HG03064 (cell line): ENCODE data around the gene ZNF723.
"Not testable (repeated sequence)": the region's sequence is repeated elsewhere in the genome, so short reads cannot be mapped to it uniquely, and the experiment has no call there.

ENCODE experiments used
- ATAC-seq: cut with Tn5 transposase; IDR thresholded peaks from one replicate; pipeline ENCODE4 v1.9.1; 2021; ENCODE audit warnings: low read depth; ENCODE audit not compliant: unreplicated experiment

The ZNF723 gene

GRCh38 chr19:22832031-22832762 lies at the start of gene ZNF723:
Gene ZNF723, plus strand, starts transcription at chr19:22832291. Its CDS starts 89 bp downstream, at chr19:22832380.
- ATAC-seq: no peak

GRCh38 chr19:22783651-22784410 lies 48.3 kb upstream of the ZNF723 start, which contains the start of gene ZNF99:
Gene ZNF99, minus strand, starts transcription at chr19:22784151. Its CDS starts 135 bp downstream, at chr19:22784016.
- no peak for ATAC-seq

GRCh38 chr19:22792863-22793262 lies 39.2 kb upstream of the ZNF723 start:
- not testable (repeated sequence) for ATAC-seq

- ATAC-seq: no peak
These were observed 35.1 kb upstream of the ZNF723 start for GRCh38 chr19:22797040-22797439.

- ATAC-seq: no peak
These were observed 25.7 kb upstream of the ZNF723 start for GRCh38 chr19:22806418-22806817.

GRCh38 chr19:22807061-22807835 lies 24.8 kb upstream of the ZNF723 start:
- no peak for ATAC-seq

- no peak for ATAC-seq
These were observed 18.0 kb upstream of the ZNF723 start for GRCh38 chr19:22814124-22814523.

GRCh38 chr19:22831211-22831610 lies 880 bp upstream of the ZNF723 start:
- no peak for ATAC-seq

- ATAC-seq: not testable (repeated sequence)
These were observed 25.7 kb downstream of the ZNF723 start for GRCh38 chr19:22857713-22858320.

GRCh38 chr19:22882797-22883196 lies 50.7 kb downstream of the ZNF723 start:
- ATAC-seq: no peak

GRCh38 chr19:22893855-22894270 lies 61.8 kb downstream of the ZNF723 start:
- no peak for ATAC-seq

- ATAC-seq: no peak
These were observed 69.5 kb downstream of the ZNF723 start for GRCh38 chr19:22901431-22902130.
